Measurements from ENCODE around the gene CDKAL1. TPM values are rescaled to one million over a fixed set of nuclear protein-coding genes. Genes with fewer than 3 reads are reported as not detected.

CDKAL1 gene
- total RNA-seq, 6 experiments from 2014 or later: 9.2 to 14.3 (median 11.9) TPM

GRCh38 chr6:21071780-21072468, 537.7 kb downstream of the CDKAL1 start:
- H3K36me3 Mint-ChIP-seq (ENCODE audit: low read depth): peaks cover 8% of the 10 kb centered on the region; the same call in 1 of the 2 replicates
- no peak overlapping the region for H3K27ac Mint-ChIP-seq
- TF ChIP-seq CTCF (IDR thresholded peaks at IDR 0.05): no peak
- no peak overlapping the region for H3K4me3 Mint-ChIP-seq
- H3K9me3 Mint-ChIP-seq: no peaks in the 10 kb centered on the region; the same call in 1 of the 2 replicates
- no peaks in the 10 kb centered on the region for H3K27me3 Mint-ChIP-seq (ENCODE audit: insufficient read depth)
- no peak for DNase-seq
- H3K4me1 Mint-ChIP-seq (ENCODE audit: low read depth): no peaks in the 10 kb centered on the region

GRCh38 chr6:21073318-21073839, 539.1 kb downstream of the CDKAL1 start:
- Mint-ChIP-seq H3K36me3 (ENCODE audit: low read depth) (peaks cover 8% of the 10 kb centered on the region; the same call in 1 of the 2 replicates), H3K27ac (no peak overlapping the region), H3K4me3 (no peak overlapping the region), H3K9me3 (no peaks in the 10 kb centered on the region; the same call in 1 of the 2 replicates), H3K27me3 (ENCODE audit: insufficient read depth) (no peaks in the 10 kb centered on the region), H3K4me1 (ENCODE audit: low read depth) (no peaks in the 10 kb centered on the region)
- no peak for TF ChIP-seq CTCF (IDR thresholded peaks at IDR 0.05)
- DNase-seq: no peak

GRCh38 chr6:21074484-21074883, 540.2 kb downstream of the CDKAL1 start:
- peaks cover 8% of the 10 kb centered on the region; the same call in 1 of the 2 replicates for H3K36me3 Mint-ChIP-seq (ENCODE audit: low read depth)
- no peak overlapping the region for H3K27ac Mint-ChIP-seq
- no peak for TF ChIP-seq CTCF (IDR thresholded peaks at IDR 0.05)
- H3K4me1 Mint-ChIP-seq (ENCODE audit: low read depth): peaks cover 9% of the 10 kb centered on the region
- no peak for DNase-seq
- no peak overlapping the region for H3K4me3 Mint-ChIP-seq
- no peaks in the 10 kb centered on the region; the same call in 1 of the 2 replicates for H3K9me3 Mint-ChIP-seq
- no peaks in the 10 kb centered on the region for H3K27me3 Mint-ChIP-seq (ENCODE audit: insufficient read depth)

GRCh38 chr6:21075986-21076385, 541.7 kb downstream of the CDKAL1 start:
- Mint-ChIP-seq H3K36me3 (ENCODE audit: low read depth) (peaks cover 12% of the 10 kb centered on the region; the same call in 1 of the 2 replicates), H3K27ac (no peak overlapping the region), H3K4me3 (no peak overlapping the region), H3K27me3 (ENCODE audit: insufficient read depth) (no peaks in the 10 kb centered on the region), H3K9me3 (no peaks in the 10 kb centered on the region; the same call in 1 of the 2 replicates), H3K4me1 (ENCODE audit: low read depth) (peaks cover 15% of the 10 kb centered on the region)
- DNase-seq: no peak
- TF ChIP-seq CTCF (IDR thresholded peaks at IDR 0.05): no peak

- peaks cover 15% of the 10 kb centered on the region for H3K4me1 Mint-ChIP-seq (ENCODE audit: low read depth)
- peaks cover 6% of the 10 kb centered on the region; the same call in 1 of the 2 replicates for H3K36me3 Mint-ChIP-seq (ENCODE audit: low read depth)
- no peak overlapping the region for H3K27ac Mint-ChIP-seq
- DNase-seq: no peak
- no peaks in the 10 kb centered on the region; the same call in 1 of the 2 replicates for H3K9me3 Mint-ChIP-seq
- no peak overlapping the region for H3K4me3 Mint-ChIP-seq
- TF ChIP-seq CTCF (IDR thresholded peaks at IDR 0.05): no peak
- H3K27me3 Mint-ChIP-seq (ENCODE audit: insufficient read depth): no peaks in the 10 kb centered on the region
These were observed 544.2 kb downstream of the CDKAL1 start for GRCh38 chr6:21078497-21078896.
